Renal cortex interstitium (tissue), 11 donors: Measurements from ENCODE around the gene TMIE. TPM values are rescaled to one million over a fixed set of nuclear protein-coding genes. Genes with fewer than 3 reads are reported as not detected.
"Not testable (repeated sequence)": the region's sequence is repeated elsewhere in the genome, so short reads cannot be mapped to it uniquely, and the experiment has no call there.

Source experiments
- DNase-seq, 11 donors: peaks; one replicate each; pipeline ENCODE4 v3.0.0-alpha.2; 2013; ENCODE audit warnings: low read depth in 9 of 11, low spot score in 4 of 11; ENCODE audit errors: extremely low read depth in 1 of 11
- polyA plus RNA-seq, 3 donors: library from polyadenylated mRNA; unstranded; fragments of 120-200 nt; gene quantifications; one replicate each; pipeline ENCODE4 v1.2.1, GENCODE V29; 2013; ENCODE audit not compliant: insufficient read length in 3 of 3

The TMIE gene
- polyA plus RNA-seq, 3 donors = 0.70 to 1.0 (median 0.84) TPM

GRCh38 chr3:46703013-46703520 lies 1.9 kb downstream of the TMIE start:
- DNase-seq = no peak

DNA sequence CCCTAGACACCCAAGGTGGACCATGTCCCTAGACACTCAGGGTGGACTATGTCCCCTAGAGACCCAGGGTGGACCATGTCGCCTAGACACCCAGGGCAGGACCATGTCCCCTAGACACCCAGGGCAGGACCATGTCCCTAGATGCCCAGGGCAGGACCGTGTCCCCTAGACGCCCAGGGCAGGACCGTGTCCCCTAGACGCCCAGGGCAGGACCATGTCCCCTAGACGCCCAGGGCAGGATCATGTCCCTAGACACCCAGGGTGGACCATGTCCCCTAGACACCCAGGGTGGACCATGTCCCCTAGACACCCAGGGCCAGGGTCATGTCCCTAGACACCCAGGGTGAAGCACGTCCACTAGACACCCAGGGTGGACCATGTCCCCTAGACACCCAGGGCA lies 3.2 kb downstream of the TMIE start:
- DNase-seq = not testable (repeated sequence)

GRCh38 chr3:46705022-46705530 lies 3.9 kb downstream of the TMIE start:
- DNase-seq = peak in 4 of 11 donors; percentile 51 to 71 (median 60)

DNA sequence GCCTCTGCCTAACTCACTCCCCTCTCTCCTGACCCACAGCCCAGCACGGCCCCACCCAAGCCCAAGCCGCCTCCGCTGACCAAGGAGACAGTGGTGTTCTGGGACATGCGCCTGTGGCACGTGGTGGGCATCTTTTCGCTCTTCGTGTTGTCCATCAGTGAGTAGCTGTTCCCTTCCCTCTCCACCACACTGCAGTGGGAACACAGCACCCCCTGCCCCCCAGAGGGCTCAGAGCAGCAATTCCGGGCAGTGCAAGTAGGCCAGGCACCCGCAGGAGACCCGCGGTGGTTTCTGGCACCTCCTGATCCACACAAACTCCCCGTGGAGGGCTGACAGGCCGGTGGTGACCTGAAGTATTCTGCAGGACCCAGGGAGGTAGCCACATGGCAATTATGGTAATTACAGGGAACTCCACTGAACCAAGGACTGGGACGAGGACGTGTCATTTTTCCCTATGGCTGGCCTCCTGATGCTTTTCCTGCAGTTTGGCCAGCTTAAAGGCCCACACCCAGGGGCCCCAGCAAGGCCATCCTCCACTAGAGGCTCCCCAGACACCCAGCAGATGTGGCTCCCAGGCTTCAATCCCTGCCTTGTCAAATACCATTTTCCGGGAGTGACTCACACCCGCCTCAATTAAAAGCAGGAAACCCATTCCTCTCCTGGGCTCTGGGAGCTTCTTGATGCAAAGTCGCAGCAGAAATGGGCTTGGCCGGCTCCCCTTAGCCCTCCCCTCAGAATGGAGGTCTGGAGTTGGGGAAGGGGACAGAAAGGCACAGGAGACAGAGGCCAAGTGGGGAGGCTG lies 4.8 kb downstream of the TMIE start:
- no peak for DNase-seq

GRCh38 chr3:46706771-46707582 lies 5.8 kb downstream of the TMIE start:
- DNase-seq = no peak

- no peak for DNase-seq
These were observed 6.4 kb downstream of the TMIE start for GRCh38 chr3:46707601-46708011.

- no peak for DNase-seq
These were observed 7.4 kb downstream of the TMIE start for GRCh38 chr3:46708401-46709156.

- DNase-seq = no peak
These were observed 8.0 kb downstream of the TMIE start for GRCh38 chr3:46709157-46709654.

DNA sequence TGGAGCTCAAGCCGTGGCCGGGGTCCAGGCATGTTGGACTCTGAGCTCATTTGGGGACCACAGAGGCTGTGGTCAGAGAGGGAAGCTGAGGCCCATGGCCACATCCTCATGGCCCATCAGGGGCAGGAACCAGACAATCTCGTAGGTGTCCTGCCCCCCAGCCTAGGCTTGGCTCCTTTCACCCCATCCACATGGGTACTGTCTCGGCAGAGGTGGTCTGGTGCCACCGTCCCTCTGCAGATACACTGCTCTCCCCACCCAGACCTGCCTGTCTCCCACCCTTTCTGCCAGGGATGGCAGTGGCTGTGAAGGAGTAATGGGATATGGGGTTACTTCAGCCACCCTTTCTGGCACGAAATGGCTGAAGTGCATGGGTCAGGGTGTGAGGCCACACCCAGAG lies 8.5 kb downstream of the TMIE start:
- no peak for DNase-seq

DNA sequence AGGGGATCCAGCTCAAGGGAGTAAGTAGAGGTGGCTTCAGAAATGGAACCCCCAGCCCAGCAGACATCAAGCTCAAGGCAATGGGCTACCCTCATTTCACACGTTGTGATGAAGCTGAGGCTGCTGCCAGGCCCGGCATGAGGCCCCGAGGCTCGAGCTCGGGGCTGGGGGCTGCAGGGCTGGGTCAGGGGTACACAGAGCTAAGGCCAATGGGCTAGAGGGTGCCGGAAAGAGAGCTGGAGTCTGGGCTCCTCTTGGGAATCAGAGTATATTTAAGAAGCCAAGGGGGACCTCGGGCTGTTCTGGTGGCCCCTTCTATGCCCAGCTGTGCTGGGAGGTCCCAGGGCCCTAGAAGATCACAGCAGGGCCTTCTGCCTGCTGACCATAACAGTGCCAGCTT lies 9.0 kb downstream of the TMIE start:
- no peak for DNase-seq

DNA sequence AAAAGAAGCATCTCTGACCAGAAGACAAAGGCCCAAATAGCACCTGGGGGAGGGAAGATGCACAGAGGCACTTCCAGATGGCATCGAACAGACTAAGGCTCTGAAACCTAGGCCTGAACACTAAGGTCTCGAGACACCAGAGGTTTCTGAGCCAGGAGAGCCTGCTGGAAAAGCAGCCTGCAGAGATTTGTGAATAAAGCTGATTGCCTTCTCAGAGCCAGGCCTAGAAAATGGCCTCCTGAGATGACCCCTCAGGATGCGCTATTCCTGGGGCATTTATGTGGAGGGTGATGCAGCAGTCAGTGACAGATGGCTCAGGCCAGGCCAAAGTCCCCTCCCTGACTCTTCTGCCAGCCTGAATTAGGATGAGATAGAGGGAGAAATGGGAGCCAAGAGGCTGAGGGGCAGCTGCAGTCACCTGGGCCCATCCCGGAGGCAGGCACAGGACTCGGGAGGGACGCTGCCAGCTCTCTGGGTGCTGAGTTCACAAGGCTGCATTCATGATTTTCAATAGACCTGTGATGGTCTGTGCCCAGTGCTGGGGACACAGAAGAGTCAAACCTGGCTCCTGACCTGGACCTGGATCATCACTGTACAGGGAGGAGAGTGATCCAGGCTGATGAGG lies 9.6 kb downstream of the TMIE start:
- DNase-seq = no peak

DNA sequence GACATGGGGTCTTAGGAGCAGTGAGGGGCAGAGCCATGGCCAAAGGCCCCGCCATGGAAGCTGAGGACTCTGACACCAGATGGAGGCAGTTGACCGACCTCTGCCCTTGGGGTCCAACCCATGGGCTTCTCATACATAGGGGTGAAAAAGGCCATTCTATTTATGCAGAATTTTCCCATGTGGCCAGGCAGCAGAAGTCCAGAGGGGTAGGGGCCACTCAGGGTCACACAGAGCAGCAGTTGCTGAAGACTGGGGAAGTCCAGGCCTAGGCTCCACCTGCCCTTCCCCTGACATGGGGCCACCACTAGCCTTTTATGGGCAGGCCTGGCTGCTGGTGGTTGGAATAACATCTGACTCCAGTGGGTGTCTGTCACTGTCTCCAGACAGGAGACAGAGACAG lies 10.1 kb downstream of the TMIE start:
- no peak for DNase-seq

DNA sequence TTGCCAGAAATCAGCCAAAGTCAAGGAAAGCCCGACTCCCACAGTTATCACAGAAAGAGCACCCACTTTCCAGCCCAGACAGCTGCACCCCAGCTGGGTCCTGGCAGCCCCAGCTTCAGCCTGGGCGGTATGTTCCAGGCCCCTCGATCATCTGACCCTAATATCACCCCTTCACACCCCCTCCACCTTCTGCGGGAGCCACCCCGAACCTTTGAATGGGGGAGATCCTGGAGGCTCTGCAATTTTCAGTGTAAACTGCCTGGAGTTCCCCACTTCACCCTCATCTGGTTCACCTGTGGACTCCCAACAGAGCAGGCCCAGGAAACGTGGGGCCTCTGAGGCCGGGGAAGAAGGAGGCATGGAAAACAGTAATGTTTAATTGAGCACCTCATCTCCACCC lies 10.6 kb downstream of the TMIE start:
- DNase-seq = no peak

DNA sequence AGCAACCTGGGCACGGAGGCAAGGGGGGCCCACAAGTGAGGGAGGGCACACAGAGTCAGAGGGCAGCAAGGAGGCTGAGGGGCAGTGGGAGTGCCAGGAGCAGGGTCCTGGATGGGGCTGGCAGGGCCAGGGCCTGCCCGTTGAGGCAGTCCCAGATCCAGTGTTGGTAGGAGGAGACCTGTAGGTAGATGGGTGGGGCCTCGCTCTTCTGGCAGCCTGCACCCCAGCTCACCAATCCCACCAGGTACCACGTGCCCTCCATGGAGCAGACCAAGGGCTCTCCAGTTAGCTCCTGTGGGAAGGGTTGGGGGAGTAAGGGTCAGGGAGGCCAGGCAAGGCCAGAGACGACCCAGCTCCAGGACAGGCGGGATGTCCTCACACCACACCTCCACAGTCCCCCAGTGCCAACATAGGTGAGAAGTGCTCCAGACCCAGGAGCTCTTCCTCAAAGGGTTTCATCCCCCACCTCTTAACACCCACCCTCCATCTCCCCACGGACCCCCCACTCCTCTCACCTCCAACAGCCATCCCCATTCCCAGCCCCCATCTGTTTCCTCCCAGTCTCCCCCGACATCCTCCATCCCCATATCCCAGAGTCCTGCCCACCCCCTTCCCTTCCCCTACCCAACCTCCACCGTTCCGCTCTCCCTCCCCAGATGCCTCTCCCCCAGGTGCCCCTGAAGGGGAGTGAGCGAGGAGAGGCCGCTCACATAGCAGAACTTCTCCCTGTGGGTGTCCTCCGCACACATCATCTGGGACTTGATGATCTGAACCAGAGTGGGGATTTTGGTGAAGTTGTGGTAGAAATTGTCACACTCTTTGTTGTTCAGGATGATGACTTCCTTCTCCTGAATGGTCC lies 11.2 kb downstream of the TMIE start:
- no peak for DNase-seq

DNA sequence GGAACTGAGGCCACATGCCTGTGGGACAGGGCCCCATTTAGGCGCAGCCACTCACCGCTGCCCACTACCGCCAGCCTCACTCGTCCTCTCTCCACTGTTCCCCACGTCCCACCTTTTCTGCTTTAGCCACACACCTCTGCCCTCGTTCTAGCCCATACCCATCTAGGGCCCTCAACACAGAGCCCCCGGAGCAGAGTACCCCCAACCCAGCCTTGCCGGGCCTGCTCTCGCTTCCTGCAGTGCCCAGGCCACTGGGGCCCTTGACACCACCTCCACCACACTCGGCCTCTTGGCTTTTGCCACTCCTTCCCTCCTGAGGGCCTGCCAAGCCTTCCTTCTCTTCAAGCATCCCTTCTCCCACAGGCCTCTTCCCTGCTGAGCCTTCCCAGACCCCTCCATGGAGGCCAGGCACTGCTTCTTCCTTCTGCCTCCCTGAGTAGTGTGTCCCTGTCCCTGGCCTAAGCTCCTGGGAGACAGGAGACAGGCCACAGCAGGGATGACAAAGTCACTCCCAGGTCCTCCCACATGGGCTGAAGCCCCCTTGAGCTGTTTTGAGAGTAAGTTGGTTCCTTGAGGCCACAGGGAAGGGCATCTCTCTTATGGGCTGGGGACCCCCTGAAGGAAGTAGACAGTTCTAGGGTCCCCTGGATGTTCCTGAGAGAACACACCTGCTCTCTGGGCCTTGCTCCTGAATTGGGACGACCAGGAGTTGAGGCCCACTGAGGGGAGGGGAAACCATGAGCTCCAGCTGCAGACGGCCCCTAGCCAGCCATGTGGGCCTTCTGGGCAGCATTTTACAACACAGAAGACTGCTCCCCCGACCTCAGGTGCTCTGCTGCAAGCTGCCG lies 12.1 kb downstream of the TMIE start:
- no peak for DNase-seq

DNA sequence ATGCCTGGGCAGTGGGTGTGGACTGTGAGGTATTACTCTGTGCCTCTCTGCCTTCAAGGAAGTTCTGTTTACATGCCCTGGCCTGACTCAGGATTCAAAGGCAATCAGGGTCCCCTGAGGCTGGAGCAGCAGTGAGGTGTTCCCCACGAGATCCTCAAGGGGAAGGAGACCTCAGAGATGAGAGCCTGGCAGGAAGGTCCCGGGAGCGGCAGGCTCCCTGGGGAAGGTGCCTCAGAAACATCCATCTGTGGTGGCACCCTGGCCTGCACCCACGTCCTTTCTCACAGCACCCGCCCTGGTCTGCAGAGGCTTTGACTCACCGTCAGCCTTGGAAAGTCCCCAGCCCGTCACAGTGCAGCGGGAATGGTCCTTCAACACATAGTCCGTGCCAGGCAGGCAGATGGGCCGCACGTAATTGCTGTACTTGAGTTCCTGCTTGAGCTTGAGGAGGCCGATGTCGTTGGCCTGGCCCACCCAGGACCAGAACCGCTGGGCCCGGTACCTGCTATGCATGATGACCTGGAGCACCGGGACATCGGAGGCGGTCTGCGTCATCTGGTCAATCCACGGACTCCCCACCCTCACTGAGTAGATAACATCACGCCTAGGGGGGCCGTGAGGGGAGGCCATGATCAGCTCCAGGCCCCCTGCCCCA lies 12.8 kb downstream of the TMIE start:
- no peak for DNase-seq
